HEK293 (cell line): ENCODE measurements around the gene ATP10D.

Source experiments
- CTCF ChIA-PET: fragments of 350-600 bp; formaldehyde crosslinking; extraction: SDS; loops from one replicate; lab custom pipeline; 2021; ENCODE audit warnings: antibody characterized with exemption; lab: Yijun Ruan, JAX
- POLR2A ChIA-PET: fragments of 300-600 bp; formaldehyde crosslinking; extraction: SDS; loops from one replicate; lab custom pipeline; 2020; ENCODE audit warnings: antibody characterized with exemption, inconsistent platforms; lab: Yijun Ruan, JAX
- H3K27ac ChIP-seq: fragments of 200-500 bp; sonication (Bioruptor generic); 2 replicates; pipeline ENCODE4 v1.5.1; 2014; ENCODE audit warnings: low read depth, low read length, control low read depth, inconsistent platforms; ENCODE audit errors: extremely low read depth
- H3K36me3 ChIP-seq, 2 experiments: fragments of 200-500 bp in 1 of 2; sonication (Bioruptor generic) in 1 of 2; 1 replicate in 1 of 2; 2 replicates in 1 of 2; pipeline ENCODE4 v1.5.1; 2014 to 2017; ENCODE audit warnings: inconsistent platforms in 2 of 2, low read length in 2 of 2; ENCODE audit not compliant: control insufficient read depth in 2 of 2, insufficient read depth in 1 of 2
- H3K4me1 ChIP-seq: fragments of 200-500 bp; sonication (Bioruptor generic); 2 replicates; pipeline ENCODE4 v1.5.1; 2014; ENCODE audit warnings: mild to moderate bottlenecking, low read length, inconsistent platforms; ENCODE audit not compliant: control insufficient read depth, insufficient read depth
- H3K4me3 ChIP-seq: 2 replicates; pipeline ENCODE4 v1.5.1; 2011; ENCODE audit warnings: low read depth, mild to moderate bottlenecking, control low read depth, low read length, moderate library complexity
- H3K9me3 ChIP-seq: fragments of 200-500 bp; sonication (Bioruptor generic); 2 replicates; pipeline ENCODE4 v1.5.1; 2014; ENCODE audit warnings: low read depth, low read length, inconsistent platforms; ENCODE audit not compliant: control insufficient read depth, insufficient read depth
- BCL11A ChIP-seq: fragments of 450-650 bp; formaldehyde crosslinking; IDR thresholded peaks from 2 replicates; pipeline ENCODE4 v1.5.1; 2016; ENCODE audit warnings: low read depth, missing biosample characterization, missing genetic modification characterization
- BCL11B ChIP-seq: fragments of 450-650 bp; formaldehyde crosslinking; IDR thresholded peaks from 2 replicates; pipeline ENCODE4 v1.5.1; 2016; ENCODE audit warnings: low read depth, missing biosample characterization, missing genetic modification characterization
- BCL6B ChIP-seq: fragments of 450-650 bp; formaldehyde crosslinking; IDR thresholded peaks from 2 replicates; pipeline ENCODE4 v1.5.1; 2017; ENCODE audit warnings: missing biosample characterization, missing genetic modification characterization
- HIC1 ChIP-seq: fragments of 450-650 bp; formaldehyde crosslinking; IDR thresholded peaks from 2 replicates; pipeline ENCODE4 v1.5.1; 2016; ENCODE audit warnings: missing biosample characterization, missing genetic modification characterization
- OVOL3 ChIP-seq: fragments of 450-650 bp; formaldehyde crosslinking; IDR thresholded peaks from 2 replicates; pipeline ENCODE4 v1.5.1; 2016; ENCODE audit warnings: missing biosample characterization, missing genetic modification characterization
- REPIN1 ChIP-seq: fragments of 450-650 bp; formaldehyde crosslinking; IDR thresholded peaks from 2 replicates; pipeline ENCODE4 v1.5.1; 2017; ENCODE audit warnings: missing biosample characterization, missing genetic modification characterization, low read depth
- ZBTB11 ChIP-seq: fragments of 450-650 bp; formaldehyde crosslinking; conservative IDR thresholded peaks from 2 replicates; pipeline ENCODE4 v1.5.1; 2016; ENCODE audit warnings: low read depth, missing biosample characterization, missing genetic modification characterization
- ZBTB21 ChIP-seq: fragments of 450-650 bp; formaldehyde crosslinking; IDR thresholded peaks from 2 replicates; pipeline ENCODE4 v1.5.1; 2017; ENCODE audit warnings: missing biosample characterization, missing genetic modification characterization
- ZBTB49 ChIP-seq: fragments of 450-650 bp; formaldehyde crosslinking; IDR thresholded peaks from 2 replicates; pipeline ENCODE4 v1.5.1; 2016; ENCODE audit warnings: missing biosample characterization, missing genetic modification characterization, low read depth
- ZBTB6 ChIP-seq: fragments of 450-650 bp; formaldehyde crosslinking; IDR thresholded peaks from 2 replicates; pipeline ENCODE4 v1.5.1; 2017; ENCODE audit warnings: missing biosample characterization, missing genetic modification characterization
- ZBTB8A ChIP-seq: fragments of 450-650 bp; formaldehyde crosslinking; IDR thresholded peaks from 2 replicates; pipeline ENCODE4 v1.5.1; 2016; ENCODE audit warnings: missing biosample characterization, missing genetic modification characterization
- ZFHX2 ChIP-seq: fragments of 450-650 bp; formaldehyde crosslinking; conservative IDR thresholded peaks from 2 replicates; pipeline ENCODE4 v1.5.1; 2016; ENCODE audit warnings: missing biosample characterization, missing genetic modification characterization
- ZFP3 ChIP-seq: fragments of 450-650 bp; formaldehyde crosslinking; IDR thresholded peaks from 2 replicates; pipeline ENCODE4 v1.5.1; 2016; ENCODE audit warnings: low read depth, missing biosample characterization, missing genetic modification characterization
- ZIC2 ChIP-seq: fragments of 450-650 bp; formaldehyde crosslinking; IDR thresholded peaks from 2 replicates; pipeline ENCODE4 v1.5.1; 2016; ENCODE audit warnings: missing biosample characterization, missing genetic modification characterization
- ZNF146 ChIP-seq: fragments of 450-650 bp; formaldehyde crosslinking; IDR thresholded peaks from 2 replicates; pipeline ENCODE4 v1.5.1; 2016; ENCODE audit warnings: missing biosample characterization, missing genetic modification characterization
- ZNF2 ChIP-seq: fragments of 450-650 bp; formaldehyde crosslinking; IDR thresholded peaks from 2 replicates; pipeline ENCODE4 v1.5.1; 2016; ENCODE audit warnings: missing biosample characterization, missing genetic modification characterization
- ZNF324 ChIP-seq: fragments of 450-650 bp; formaldehyde crosslinking; IDR thresholded peaks from 2 replicates; pipeline ENCODE4 v1.5.1; 2016; ENCODE audit warnings: missing biosample characterization, missing genetic modification characterization
- ZNF335 ChIP-seq: fragments of 450-650 bp; formaldehyde crosslinking; conservative IDR thresholded peaks from 2 replicates; pipeline ENCODE4 v1.5.1; 2016; ENCODE audit warnings: missing biosample characterization, missing genetic modification characterization
- ZNF514 ChIP-seq: fragments of 450-650 bp; formaldehyde crosslinking; IDR thresholded peaks from 2 replicates; pipeline ENCODE4 v1.5.1; 2016; ENCODE audit warnings: missing biosample characterization, missing genetic modification characterization
- ZNF530 ChIP-seq: fragments of 450-650 bp; formaldehyde crosslinking; IDR thresholded peaks from 2 replicates; pipeline ENCODE4 v1.5.1; 2016; ENCODE audit warnings: low read depth, missing biosample characterization, missing genetic modification characterization
- ZNF624 ChIP-seq: fragments of 450-650 bp; formaldehyde crosslinking; IDR thresholded peaks from 2 replicates; pipeline ENCODE4 v1.5.1; 2017; ENCODE audit warnings: missing biosample characterization, missing genetic modification characterization
- ZNF747 ChIP-seq: fragments of 450-650 bp; formaldehyde crosslinking; IDR thresholded peaks from 2 replicates; pipeline ENCODE4 v1.5.1; 2016; ENCODE audit warnings: missing biosample characterization, missing genetic modification characterization
- ZNF777 ChIP-seq: fragments of 450-650 bp; formaldehyde crosslinking; IDR thresholded peaks from 2 replicates; pipeline ENCODE4 v1.5.1; 2017; ENCODE audit warnings: missing biosample characterization, missing genetic modification characterization, borderline replicate concordance
- ZNF837 ChIP-seq: fragments of 450-650 bp; formaldehyde crosslinking; IDR thresholded peaks from 2 replicates; pipeline ENCODE4 v1.5.1; 2016; ENCODE audit warnings: missing biosample characterization, missing genetic modification characterization

Gene ATP10D

GRCh38 chr4:47566969-47567368 is 81.9 kb downstream of the ATP10D start (continued):
- no peak for TF ChIP-seq ZBTB8A (tag by site-specific recombination)
- TF ChIP-seq BCL6B (tag by site-specific recombination), result no peak
- no peak for TF ChIP-seq HIC1 (tag by site-specific recombination)
- TF ChIP-seq ZNF324 (tag by site-specific recombination), result no peak
- TF ChIP-seq, all 188 proteins: peak for 0

- no peaks in the 10 kb centered on the region for H3K4me1 ChIP-seq
- CTCF ChIA-PET, result interaction anchor here (0.6 to 0.7 kb wide), 2 partner anchors 17 to 28 kb away, joined by 3 to 5 read pairs; no protein-coding TSS in a partner anchor
- no peak overlapping the region for H3K27ac ChIP-seq
- no peaks in the 10 kb centered on the region for H3K9me3 ChIP-seq
- TF ChIP-seq ZBTB11 (tag by site-specific recombination) (no peak), ZBTB8A (tag by site-specific recombination) (no peak), OVOL3 (tag by site-specific recombination) (no peak), ZNF146 (tag by site-specific recombination) (no peak), ZNF624 (no peak), ZBTB21 (tag by site-specific recombination) (no peak), BCL11B (no peak), ZIC2 (tag by site-specific recombination) (no peak), ZNF335 (tag by site-specific recombination) (no peak), ZBTB6 (tag by site-specific recombination) (no peak)
- H3K36me3 ChIP-seq, result peaks cover 0 to 6% of the 10 kb centered on the region in 2 experiments; a peak in 1 of 3 replicates
- POLR2A ChIA-PET, result interaction anchor here (0.9 kb wide), 1 partner anchor 82 kb away, joined by 3 read pairs; the partner anchor contains the start of gene ATP10D
- H3K4me3 ChIP-seq, result no peak overlapping the region
These were observed 82.4 kb downstream of the ATP10D start for GRCh38 chr4:47567511-47567910.

- no peak overlapping the region for H3K4me3 ChIP-seq
- no peaks in the 10 kb centered on the region for H3K9me3 ChIP-seq
- H3K27ac ChIP-seq, result no peak overlapping the region
- CTCF ChIA-PET, result no interaction called here
- H3K36me3 ChIP-seq, result peaks cover 0 to 10% of the 10 kb centered on the region in 2 experiments; a peak in 1 of 3 replicates
- no peaks in the 10 kb centered on the region for H3K4me1 ChIP-seq
- POLR2A ChIA-PET, result no interaction called here
- TF ChIP-seq ZBTB49 (no peak), ZFP3 (no peak), ZNF837 (tag by site-specific recombination) (no peak), REPIN1 (tag by site-specific recombination) (no peak), BCL11A (tag by site-specific recombination) (no peak), ZFHX2 (no peak), ZNF514 (tag by site-specific recombination) (no peak), ZNF747 (no peak), ZNF530 (no peak), ZNF2 (no peak), ZNF777 (no peak)
These were observed 85.7 kb downstream of the ATP10D start for GRCh38 chr4:47570816-47571215.
